NOMO-1 treated with DMSO at 0.1 percent for 48 hours (cell line): ENCODE data around the gene TCAP.
A peak's percentile ranks its signal among the peaks of the same experiment; 100 is the strongest.

Experiments used
- DNase-seq: peaks from one replicate; lab custom pipeline; 2025; ENCODE audit not compliant: unreplicated experiment; lab: John Stamatoyannopoulos, UW

TCAP gene

DNA sequence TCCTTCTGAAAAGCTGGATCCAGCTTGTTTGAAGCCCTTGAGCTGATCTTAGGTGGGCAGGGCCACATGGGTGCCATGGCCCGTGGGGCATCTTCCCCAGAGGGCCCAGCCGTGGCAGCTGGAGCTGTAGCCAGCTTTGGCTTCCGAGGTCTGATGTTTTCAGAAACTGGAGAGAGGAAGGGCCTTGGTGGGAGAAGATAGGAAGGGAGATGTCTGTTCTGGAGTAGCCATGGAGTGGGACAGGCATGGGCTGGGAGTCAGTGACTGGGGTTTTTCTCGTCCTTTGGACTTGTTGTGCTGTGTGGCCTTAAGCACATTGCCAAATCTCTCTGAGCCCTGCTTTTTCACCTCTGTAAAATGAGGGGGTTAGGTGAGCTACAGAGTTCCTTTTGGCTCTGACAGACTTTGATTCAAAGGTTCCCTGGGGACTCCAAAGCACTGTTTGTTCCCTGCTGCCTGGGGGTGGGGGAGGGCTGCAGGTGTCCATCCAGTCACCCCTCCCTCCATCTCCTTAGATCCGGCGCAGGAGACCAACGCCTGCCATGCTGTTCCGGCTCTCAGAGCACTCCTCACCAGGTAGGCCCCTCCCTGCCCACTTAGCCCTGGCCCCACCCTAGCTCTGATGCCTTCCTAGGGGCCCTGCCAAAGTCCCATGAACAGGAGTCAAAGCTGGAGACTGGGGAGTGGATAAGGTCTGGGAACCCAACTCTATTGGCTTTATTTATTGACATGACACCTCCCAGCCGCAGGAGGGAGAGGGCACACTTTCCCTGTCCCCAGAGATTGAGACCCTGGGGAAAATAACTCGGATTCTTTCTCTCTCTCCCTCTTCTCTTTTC, 36.3 kb upstream of the TCAP start:
- DNase-seq, result no peak

- DNase-seq, result no peak
Observed at GRCh38 chr17:39629494-39629880, 35.7 kb upstream of the TCAP start.

- DNase-seq, result peak; percentile 85
Observed at GRCh38 chr17:39629898-39630297, 35.3 kb upstream of the TCAP start.

DNA sequence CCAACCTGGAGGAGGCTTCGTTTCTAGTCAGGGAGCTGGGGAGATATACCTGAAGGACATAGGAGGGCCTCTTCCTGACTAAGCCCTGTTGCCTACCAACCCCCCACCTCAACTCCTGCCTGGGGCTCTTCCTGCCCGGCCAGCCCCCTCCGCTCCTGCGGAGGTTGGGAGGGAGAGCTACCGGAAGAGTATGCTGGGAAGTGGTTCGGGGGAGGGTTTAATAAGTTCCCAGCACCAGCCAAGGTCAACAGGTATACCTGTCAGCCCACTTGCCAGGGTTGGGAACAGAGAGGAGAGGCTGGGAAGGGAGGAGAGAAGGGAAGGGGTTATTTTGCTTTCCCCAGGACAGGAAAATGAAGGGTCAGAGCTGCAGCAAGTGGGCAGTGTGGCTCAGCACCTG, 33.7 kb upstream of the TCAP start:
- DNase-seq, result no peak

- no peak for DNase-seq
Observed at GRCh38 chr17:39632153-39632941, 32.8 kb upstream of the TCAP start.

DNA sequence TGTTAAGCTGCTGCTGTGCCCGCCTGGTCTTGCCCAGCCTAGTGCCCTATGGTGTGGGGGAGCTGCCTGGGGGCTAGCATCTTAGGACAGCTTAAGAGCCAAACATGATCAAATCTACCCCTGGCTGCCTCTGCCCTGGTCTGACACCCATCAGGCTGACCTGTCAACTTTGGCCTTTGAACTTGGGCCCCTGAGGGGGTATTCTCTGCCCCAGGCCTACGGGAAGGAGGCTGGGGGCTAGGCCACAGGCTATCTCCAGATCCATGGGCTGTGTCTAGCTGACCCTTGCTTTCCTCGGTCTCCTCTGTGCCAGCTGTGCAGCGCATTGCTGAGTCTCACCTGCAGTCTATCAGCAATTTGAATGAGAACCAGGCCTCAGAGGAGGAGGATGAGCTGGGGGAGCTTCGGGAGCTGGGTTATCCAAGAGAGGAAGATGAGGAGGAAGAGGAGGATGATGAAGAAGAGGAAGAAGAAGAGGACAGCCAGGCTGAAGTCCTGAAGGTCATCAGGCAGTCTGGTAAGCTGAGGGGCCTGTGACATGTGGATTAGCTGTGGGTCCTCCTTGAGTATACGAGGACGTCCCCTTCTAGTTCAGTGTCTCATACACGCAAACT, 31.5 kb upstream of the TCAP start:
- no peak for DNase-seq

GRCh38 chr17:39634384-39634871, 30.7 kb upstream of the TCAP start:
- DNase-seq, result peak; percentile 24

DNA sequence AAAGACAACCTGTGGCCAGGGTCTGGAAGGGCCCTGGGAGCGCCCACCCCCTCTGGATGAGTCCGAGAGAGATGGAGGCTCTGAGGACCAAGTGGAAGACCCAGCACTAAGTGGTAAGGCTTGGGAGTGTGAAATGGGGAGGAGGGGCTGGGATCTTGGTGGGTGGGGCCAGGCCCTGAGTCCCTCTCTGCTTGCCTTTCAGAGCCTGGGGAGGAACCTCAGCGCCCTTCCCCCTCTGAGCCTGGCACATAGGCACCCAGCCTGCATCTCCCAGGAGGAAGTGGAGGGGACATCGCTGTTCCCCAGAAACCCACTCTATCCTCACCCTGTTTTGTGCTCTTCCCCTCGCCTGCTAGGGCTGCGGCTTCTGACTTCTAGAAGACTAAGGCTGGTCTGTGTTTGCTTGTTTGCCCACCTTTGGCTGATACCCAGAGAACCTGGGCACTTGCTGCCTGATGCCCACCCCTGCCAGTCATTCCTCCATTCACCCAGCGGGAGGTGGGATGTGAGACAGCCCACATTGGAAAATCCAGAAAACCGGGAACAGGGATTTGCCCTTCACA, 29.5 kb upstream of the TCAP start:
- DNase-seq, result no peak

DNA sequence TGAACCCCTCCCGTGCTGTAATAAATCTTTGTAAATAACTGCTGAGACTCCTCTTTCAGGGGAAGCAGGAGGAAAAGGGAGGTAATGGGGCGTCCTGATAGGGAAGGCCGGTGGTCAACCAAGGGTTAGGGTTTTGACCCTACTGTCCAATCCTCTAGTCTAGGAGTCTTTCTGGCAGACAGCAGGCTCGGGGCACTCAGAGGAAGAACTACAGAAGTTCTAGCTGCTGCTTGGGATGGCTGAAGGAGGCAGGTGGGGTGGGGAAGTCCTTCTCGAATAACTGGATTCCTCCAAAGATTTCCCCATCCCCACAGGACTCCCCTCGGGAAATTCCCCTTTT, 28.6 kb upstream of the TCAP start:
- DNase-seq, result no peak

GRCh38 chr17:39636927-39637736, 28.0 kb upstream of the TCAP start, which contains the start of gene STARD3:
STARD3 (plus strand) TSS chr17:39637144; CDS start chr17:39653532, 16,388 bp downstream.
- DNase-seq, result peak; percentile 71

GRCh38 chr17:39638317-39638716, 26.8 kb upstream of the TCAP start:
- no peak for DNase-seq

- no peak for DNase-seq
Observed at GRCh38 chr17:39639043-39639442, 26.1 kb upstream of the TCAP start.

- DNase-seq, result no peak
Observed at GRCh38 chr17:39639566-39640458, 25.3 kb upstream of the TCAP start.

DNA sequence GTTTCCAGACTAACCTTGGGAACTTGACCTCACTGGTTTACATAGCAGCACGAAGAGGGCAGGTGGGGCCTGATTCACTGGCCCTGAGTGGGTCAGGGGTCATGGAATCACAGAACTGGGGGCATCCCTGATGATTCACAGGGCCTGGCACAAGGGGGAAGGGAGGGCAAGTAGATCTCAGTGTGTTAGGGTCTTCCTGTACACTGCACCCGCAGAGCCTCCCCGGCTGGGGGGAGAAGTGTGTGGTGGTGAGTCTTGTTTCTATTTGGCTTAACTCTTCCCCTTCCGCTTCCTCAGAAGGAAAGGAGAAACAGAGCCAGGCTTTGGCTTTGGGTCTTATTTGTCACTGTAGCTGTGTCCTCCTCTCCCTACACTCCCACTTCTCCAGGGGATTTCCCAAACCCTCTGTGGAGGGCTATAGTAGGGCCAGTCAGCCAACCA, 24.5 kb upstream of the TCAP start:
- no peak for DNase-seq

DNA sequence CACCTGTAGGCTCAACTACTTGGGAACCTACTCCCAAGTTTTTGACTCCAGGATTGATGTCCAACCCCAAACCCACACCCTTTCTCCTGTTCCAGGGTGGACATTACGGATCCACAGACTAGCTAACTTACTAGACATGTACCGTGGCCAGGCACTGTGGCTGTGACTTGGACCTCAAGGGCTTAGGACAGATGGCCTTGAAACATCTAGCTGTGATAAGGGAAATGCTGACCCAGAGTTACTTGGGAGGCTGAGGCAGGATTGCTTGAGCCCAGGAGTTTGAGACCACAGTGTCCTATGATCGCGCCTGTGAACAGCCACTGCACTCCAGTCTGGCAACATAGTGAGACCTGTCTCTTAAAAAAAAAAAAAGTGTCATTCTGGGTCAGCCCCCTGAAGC, 24.1 kb upstream of the TCAP start:
- DNase-seq, result no peak

DNA sequence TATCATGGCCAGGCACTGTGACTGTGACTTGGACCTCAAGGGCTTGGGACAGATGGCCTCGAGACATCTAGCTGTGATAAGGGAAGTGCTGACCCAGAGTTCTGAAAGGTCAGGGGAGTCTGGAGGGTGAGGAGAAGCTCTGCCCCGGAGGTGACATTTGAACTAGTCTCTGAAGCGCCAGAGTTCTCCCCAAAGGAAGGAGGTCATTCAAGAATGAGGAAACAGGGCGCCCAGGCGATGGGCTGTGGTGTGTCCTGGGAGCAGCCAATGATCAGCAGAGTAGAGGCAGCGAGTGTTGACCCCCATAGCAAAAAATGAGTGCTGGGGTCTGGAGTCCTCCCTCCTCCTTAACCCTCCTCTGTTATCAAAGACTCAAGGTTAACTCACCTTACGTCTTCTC, 23.3 kb upstream of the TCAP start:
- DNase-seq, result no peak

GRCh38 chr17:39642291-39643074, 22.7 kb upstream of the TCAP start:
- no peak for DNase-seq

- no peak for DNase-seq
Observed at GRCh38 chr17:39643271-39643670, 21.9 kb upstream of the TCAP start.

DNA sequence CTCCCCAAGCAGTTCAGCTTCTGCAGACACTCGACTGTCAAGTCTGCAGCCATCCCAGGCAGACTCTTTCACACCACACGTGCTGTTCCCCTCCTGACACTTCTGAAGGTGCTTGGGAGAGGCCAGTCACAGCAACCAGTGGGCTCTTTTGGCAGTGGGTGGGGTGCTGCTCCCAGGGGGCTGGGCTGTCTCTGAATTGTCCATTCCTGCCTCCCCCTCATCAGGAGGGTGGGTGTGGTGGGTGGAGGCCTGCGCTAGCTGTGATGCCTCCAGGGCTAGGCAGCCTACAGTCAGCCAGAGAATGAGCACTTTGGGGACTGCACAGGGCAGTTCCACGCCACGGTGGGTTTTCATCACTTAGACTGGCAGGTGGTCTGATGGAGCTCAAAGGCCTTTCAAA, 17.9 kb upstream of the TCAP start:
- DNase-seq, result no peak
